ENCODE measurements around the gene CALM1. TPM values are rescaled to one million over a fixed set of nuclear protein-coding genes. Genes with fewer than 3 reads are reported as not detected.

The CALM1 gene
- total RNA-seq, 1 donor from 2014 or later, result 314 TPM

DNA sequence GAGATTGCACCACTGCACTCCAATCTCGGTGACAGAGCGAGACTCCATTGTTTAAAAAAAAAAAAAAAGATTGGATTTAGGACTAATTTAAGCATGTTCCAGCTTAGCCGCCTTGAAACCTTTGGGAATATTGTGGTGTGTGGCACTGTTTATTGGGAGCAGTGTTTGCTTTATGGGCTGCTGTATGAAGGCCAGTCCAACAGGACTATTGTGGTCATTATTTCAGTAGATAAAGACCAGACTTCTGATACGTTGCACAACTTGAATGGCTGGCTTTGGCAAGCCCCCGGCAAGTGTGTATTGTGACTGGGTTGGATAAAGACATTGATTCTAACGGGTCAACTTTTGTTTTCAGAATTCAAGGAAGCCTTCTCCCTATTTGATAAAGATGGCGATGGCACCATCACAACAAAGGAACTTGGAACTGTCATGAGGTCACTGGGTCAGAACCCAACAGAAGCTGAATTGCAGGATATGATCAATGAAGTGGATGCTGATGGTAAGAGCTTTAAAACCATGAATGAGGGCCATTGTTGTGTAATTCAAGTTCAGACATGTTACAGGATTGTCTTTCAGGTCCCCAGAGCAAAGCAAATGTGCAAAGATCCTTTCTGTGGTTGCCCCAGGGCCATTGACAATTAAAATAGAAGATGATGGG is 4.2 kb downstream of the CALM1 start:
- TF ChIP-seq, protein P1, sequence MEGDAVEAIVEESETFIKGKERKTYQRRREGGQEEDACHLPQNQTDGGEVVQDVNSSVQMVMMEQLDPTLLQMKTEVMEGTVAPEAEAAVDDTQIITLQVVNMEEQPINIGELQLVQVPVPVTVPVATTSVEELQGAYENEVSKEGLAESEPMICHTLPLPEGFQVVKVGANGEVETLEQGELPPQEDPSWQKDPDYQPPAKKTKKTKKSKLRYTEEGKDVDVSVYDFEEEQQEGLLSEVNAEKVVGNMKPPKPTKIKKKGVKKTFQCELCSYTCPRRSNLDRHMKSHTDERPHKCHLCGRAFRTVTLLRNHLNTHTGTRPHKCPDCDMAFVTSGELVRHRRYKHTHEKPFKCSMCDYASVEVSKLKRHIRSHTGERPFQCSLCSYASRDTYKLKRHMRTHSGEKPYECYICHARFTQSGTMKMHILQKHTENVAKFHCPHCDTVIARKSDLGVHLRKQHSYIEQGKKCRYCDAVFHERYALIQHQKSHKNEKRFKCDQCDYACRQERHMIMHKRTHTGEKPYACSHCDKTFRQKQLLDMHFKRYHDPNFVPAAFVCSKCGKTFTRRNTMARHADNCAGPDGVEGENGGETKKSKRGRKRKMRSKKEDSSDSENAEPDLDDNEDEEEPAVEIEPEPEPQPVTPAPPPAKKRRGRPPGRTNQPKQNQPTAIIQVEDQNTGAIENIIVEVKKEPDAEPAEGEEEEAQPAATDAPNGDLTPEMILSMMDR (IDR thresholded peaks at IDR 0.05), result no peak
- no peak overlapping the region for H3K4me3 Mint-ChIP-seq
- no peak for ATAC-seq (ENCODE audit: low read depth)

DNA sequence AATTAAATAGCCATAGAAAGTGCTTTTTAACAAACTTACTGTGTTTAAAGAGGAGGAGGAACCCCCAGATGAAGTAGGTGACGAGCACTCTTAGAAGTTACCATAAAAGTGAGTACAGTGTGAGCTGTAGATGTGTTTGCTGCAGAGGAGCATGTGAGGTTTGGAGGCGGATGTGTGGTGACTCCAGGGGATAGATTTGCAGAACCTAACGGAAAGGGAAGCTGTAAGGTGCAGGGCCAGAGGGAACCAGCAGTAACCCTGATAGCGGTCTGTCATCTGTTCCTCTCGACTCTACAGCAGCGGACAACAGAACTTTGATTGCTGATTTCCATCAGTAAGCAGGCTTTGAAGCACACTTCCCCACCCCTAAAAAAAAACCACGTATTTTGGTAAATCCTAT is 5.2 kb downstream of the CALM1 start:
- no peak for ATAC-seq (ENCODE audit: low read depth)

More for the DNA sequence above, 4.2 kb downstream of the CALM1 start:
- Mint-ChIP-seq H3K27me3 (no peaks in the 10 kb centered on the region), H3K27ac (peak overlapping the region; percentile 98), H3K9me3 (no peaks in the 10 kb centered on the region), H3K4me1 (peaks cover 46% of the 10 kb centered on the region), H3K36me3 (ENCODE audit: low read depth) (peaks cover 71% of the 10 kb centered on the region)
- POLR2A ChIA-PET, result interaction anchor here (0.7 to 8.7 kb wide), 4 partner anchors 11 to 358 kb away, joined by 5 to 492 read pairs (median 8); no protein-coding TSS in a partner anchor
- CTCF ChIA-PET, result interaction anchor here (1.3 to 2.6 kb wide), 2 partner anchors 18 to 297 kb away, joined by 4 to 28 read pairs; no protein-coding TSS in a partner anchor
- no peak for DNase-seq
- intact Hi-C loops (cut with micrococcal nuclease), result no loop called here

DNA sequence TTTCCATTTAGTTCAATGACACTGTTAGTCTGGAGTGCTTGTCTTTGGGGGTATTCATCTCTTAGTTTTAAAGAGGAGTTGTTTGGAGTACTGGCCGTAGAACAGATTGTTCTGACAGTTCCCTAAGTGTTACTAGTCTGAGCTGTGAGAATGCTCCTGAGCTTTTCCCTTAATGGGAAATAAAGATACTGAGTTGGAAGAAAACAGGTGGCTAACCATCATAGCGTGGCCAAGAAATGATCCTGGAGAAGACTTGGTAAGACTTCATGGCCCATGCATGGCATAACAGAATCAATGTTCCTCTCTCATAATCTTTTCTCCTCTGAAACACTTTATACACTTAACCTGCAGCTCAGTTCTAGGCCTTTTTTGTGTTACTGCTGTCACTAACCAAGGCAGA is 6.2 kb downstream of the CALM1 start:
- TF ChIP-seq, protein P1 (IDR thresholded peaks at IDR 0.05), result no peak
- Mint-ChIP-seq H3K36me3 (ENCODE audit: low read depth) (peaks cover 82% of the 10 kb centered on the region), H3K4me3 (no peak overlapping the region), H3K9me3 (no peaks in the 10 kb centered on the region), H3K27ac (no peak overlapping the region), H3K27me3 (no peaks in the 10 kb centered on the region), H3K4me1 (peaks cover 44% of the 10 kb centered on the region)
- intact Hi-C loops (cut with micrococcal nuclease), result no loop called here
- ChIA-PET CTCF (no interaction called here), POLR2A (interaction anchor here (3.2 to 8.7 kb wide), 2 partner anchors 19 kb away, joined by 14 to 492 read pairs; no protein-coding TSS in a partner anchor)
- DNase-seq, result no peak
- no peak for ATAC-seq (ENCODE audit: low read depth)

More for the DNA sequence above, 5.2 kb downstream of the CALM1 start:
- TF ChIP-seq, protein P1 (IDR thresholded peaks at IDR 0.05), result no peak
- no peak for DNase-seq
- no peaks in the 10 kb centered on the region for H3K27me3 Mint-ChIP-seq
- no peaks in the 10 kb centered on the region for H3K9me3 Mint-ChIP-seq
- no peak overlapping the region for H3K4me3 Mint-ChIP-seq
- CTCF ChIA-PET, result interaction anchor here (0.6 kb wide), 1 partner anchor 72 kb away, joined by 3 read pairs; no protein-coding TSS in a partner anchor
- H3K4me1 Mint-ChIP-seq, result peaks cover 44% of the 10 kb centered on the region
- H3K36me3 Mint-ChIP-seq (ENCODE audit: low read depth), result peaks cover 78% of the 10 kb centered on the region
- intact Hi-C loops (cut with micrococcal nuclease), result no loop called here
- H3K27ac Mint-ChIP-seq, result peak overlapping the region; percentile 47
- POLR2A ChIA-PET, result interaction anchor here (1.6 to 8.7 kb wide), 2 partner anchors 18 to 357 kb away, joined by 5 to 492 read pairs; no protein-coding TSS in a partner anchor

DNA sequence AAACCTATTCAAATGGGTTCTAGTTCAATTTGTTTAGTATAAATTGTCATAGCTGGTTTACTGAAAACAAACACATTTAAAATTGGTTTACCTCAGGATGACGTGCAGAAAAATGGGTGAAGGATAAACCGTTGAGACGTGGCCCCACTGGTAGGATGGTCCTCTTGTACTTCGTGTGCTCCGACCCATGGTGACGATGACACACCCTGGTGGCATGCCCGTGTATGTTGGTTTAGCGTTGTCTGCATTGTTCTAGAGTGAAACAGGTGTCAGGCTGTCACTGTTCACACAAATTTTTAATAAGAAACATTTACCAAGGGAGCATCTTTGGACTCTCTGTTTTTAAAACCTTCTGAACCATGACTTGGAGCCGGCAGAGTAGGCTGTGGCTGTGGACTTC is 8.3 kb downstream of the CALM1 start:
- H3K9me3 Mint-ChIP-seq, result no peaks in the 10 kb centered on the region
- ChIA-PET CTCF (no interaction called here), POLR2A (interaction anchor here (1.0 to 3.2 kb wide), 2 partner anchors 9 to 21 kb away, joined by 3 to 14 read pairs; no protein-coding TSS in a partner anchor)
- H3K27me3 Mint-ChIP-seq, result no peaks in the 10 kb centered on the region
- DNase-seq (no peak), ATAC-seq (ENCODE audit: low read depth) (no peak)
- no peak overlapping the region for H3K27ac Mint-ChIP-seq
- H3K36me3 Mint-ChIP-seq (ENCODE audit: low read depth), result peaks cover 79% of the 10 kb centered on the region
- H3K4me1 Mint-ChIP-seq, result peaks cover 26% of the 10 kb centered on the region
- TF ChIP-seq, protein P1 (IDR thresholded peaks at IDR 0.05), result no peak
- intact Hi-C loops (cut with micrococcal nuclease), result no loop called here
- no peak overlapping the region for H3K4me3 Mint-ChIP-seq

DNA sequence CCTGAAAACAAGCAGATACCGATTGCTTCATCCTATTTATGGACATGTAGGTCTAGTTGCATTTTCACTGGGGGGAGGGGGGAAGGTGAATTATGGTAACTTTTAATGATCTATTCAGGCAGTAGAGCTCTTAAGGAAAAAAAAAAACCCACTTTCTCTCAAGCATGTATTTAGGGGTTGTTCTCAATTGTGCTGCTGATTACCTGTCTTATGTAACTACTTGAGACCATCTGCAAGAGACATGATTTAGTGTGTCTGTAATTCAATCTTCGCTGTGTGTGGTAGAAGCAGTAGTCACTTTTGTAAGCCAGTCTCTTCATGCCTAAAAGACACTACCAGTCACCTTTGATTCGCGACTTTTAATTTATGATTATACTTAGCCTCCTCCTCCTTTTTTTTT is 8.9 kb downstream of the CALM1 start:
- H3K27me3 Mint-ChIP-seq, result no peaks in the 10 kb centered on the region
- CTCF ChIA-PET, result no interaction called here
- intact Hi-C loops (cut with micrococcal nuclease), result no loop called here
- DNase-seq (no peak), ATAC-seq (ENCODE audit: low read depth) (no peak)
- peaks cover 72% of the 10 kb centered on the region for H3K36me3 Mint-ChIP-seq (ENCODE audit: low read depth)
- no peaks in the 10 kb centered on the region for H3K9me3 Mint-ChIP-seq
- TF ChIP-seq, protein P1 (IDR thresholded peaks at IDR 0.05), result no peak
- POLR2A ChIA-PET, result interaction anchor here (1.0 to 3.2 kb wide), 3 partner anchors 8 to 22 kb away, joined by 3 to 14 read pairs (median 12); no protein-coding TSS in a partner anchor
- peaks cover 19% of the 10 kb centered on the region for H3K4me1 Mint-ChIP-seq
- H3K4me3 Mint-ChIP-seq, result no peak overlapping the region
- no peak overlapping the region for H3K27ac Mint-ChIP-seq

Measured in activated B cell treated with CpG ODN at 0.5 μM for 24 hours (primary cell).